H54 (cell line): ENCODE data around the gene ITPKC.
"Not testable (repeated sequence)": the region's sequence is repeated elsewhere in the genome, so short reads cannot be mapped to it uniquely, and the experiment has no call there.

Source experiments
- DNase-seq: peaks from one replicate; pipeline ENCODE4 v3.0.0; 2011; ENCODE audit warnings: low spot score, mixed read lengths; ENCODE audit not compliant: insufficient read length
- FAIRE-seq: peaks from 3 replicates; lab custom pipeline; 2011; peaks lifted over from hg19 to GRCh38; lab: Jason Lieb, UNC
- POLR2A ChIP-seq: IDR thresholded peaks from 2 replicates; pipeline ENCODE4 v1.6.1; 2011; ENCODE audit warnings: low read depth, mild to moderate bottlenecking, low read length

The ITPKC gene

GRCh38 chr19:40716031-40716481 is 856 bp upstream of the ITPKC start:
- no peak for FAIRE-seq

GRCh38 chr19:40717325-40717879 is 490 bp downstream of the ITPKC start:
- no peak for FAIRE-seq
- DNase-seq: no peak
- no peak for TF ChIP-seq POLR2A

More at GRCh38 chr19:40716031-40716481, 856 bp upstream of the ITPKC start:
- DNase-seq: peak; percentile 76
- TF ChIP-seq POLR2A: peak; percentile 3; the same call in 1 of the 2 replicates

GRCh38 chr19:40717880-40718773 is 1.2 kb downstream of the ITPKC start:
- no peak for FAIRE-seq
- no peak for TF ChIP-seq POLR2A
- DNase-seq: no peak

GRCh38 chr19:40718774-40719391 is 2.0 kb downstream of the ITPKC start:
- DNase-seq (peak; percentile 74), FAIRE-seq (no peak)
- no peak for TF ChIP-seq POLR2A

- DNase-seq: no peak
- FAIRE-seq: no peak
- no peak for TF ChIP-seq POLR2A
Observed at GRCh38 chr19:40719414-40719894, 2.5 kb downstream of the ITPKC start.

GRCh38 chr19:40721140-40721486 is 4.2 kb downstream of the ITPKC start:
- TF ChIP-seq POLR2A: no peak
- no peak for FAIRE-seq
- no peak for DNase-seq

- DNase-seq (no peak), FAIRE-seq (no peak)
- TF ChIP-seq POLR2A: no peak
Observed at GRCh38 chr19:40721936-40722661, 5.2 kb downstream of the ITPKC start.

GRCh38 chr19:40723661-40724254 is 6.8 kb downstream of the ITPKC start:
- TF ChIP-seq POLR2A: no peak
- DNase-seq: no peak
- no peak for FAIRE-seq

- DNase-seq (no peak), FAIRE-seq (no peak)
- no peak for TF ChIP-seq POLR2A
Observed at GRCh38 chr19:40724315-40724714, 7.4 kb downstream of the ITPKC start.

GRCh38 chr19:40724855-40725254 is 7.9 kb downstream of the ITPKC start:
- FAIRE-seq (no peak), DNase-seq (no peak)
- no peak for TF ChIP-seq POLR2A

GRCh38 chr19:40726279-40726678 is 9.4 kb downstream of the ITPKC start:
- no peak for TF ChIP-seq POLR2A
- FAIRE-seq: no peak
- no peak for DNase-seq

GRCh38 chr19:40730065-40730464 is 13.2 kb downstream of the ITPKC start:
- not testable (repeated sequence) for DNase-seq, FAIRE-seq

GRCh38 chr19:40732304-40732703 is 15.4 kb downstream of the ITPKC start:
- DNase-seq, FAIRE-seq: not testable (repeated sequence)
